Hepatocyte (in vitro differentiated cells): ENCODE results near the gene TOR1AIP2. TPM values are rescaled to one million over a fixed set of nuclear protein-coding genes. Genes with fewer than 3 reads are reported as not detected.

Source experiments
- DNase-seq: peaks from one replicate; pipeline ENCODE4 v3.0.0-alpha.2; 2016; ENCODE audit warnings: low spot score
- H2AFZ ChIP-seq: fragments of 200-600 bp; sonication (generic); 2 replicates; pipeline ENCODE4 v1.6.0; 2016; ENCODE audit warnings: antibody characterized with exemption, mild to moderate bottlenecking
- H3K27ac ChIP-seq: fragments of 200-600 bp; sonication (generic); 2 replicates; pipeline ENCODE4 v1.5.1; 2016; ENCODE audit warnings: mild to moderate bottlenecking
- H3K27me3 ChIP-seq: fragments of 200-600 bp; sonication (generic); 2 replicates; pipeline ENCODE4 v1.6.1; 2016
- H3K36me3 ChIP-seq: fragments of 200-600 bp; sonication (generic); replicated peaks from 2 replicates; pipeline ENCODE4 v1.5.1; 2016; ENCODE audit warnings: low read depth; ENCODE audit not compliant: insufficient read depth
- H3K4me1 ChIP-seq: fragments of 200-600 bp; sonication (generic); 2 replicates; pipeline ENCODE4 v1.5.1; 2016; ENCODE audit warnings: mild to moderate bottlenecking, moderate library complexity; ENCODE audit not compliant: insufficient read depth
- H3K4me2 ChIP-seq: fragments of 200-600 bp; sonication (generic); 2 replicates; pipeline ENCODE4 v1.6.0; 2016
- H3K4me3 ChIP-seq: fragments of 200-600 bp; sonication (generic); 2 replicates; pipeline ENCODE4 v1.5.1; 2016; ENCODE audit warnings: mild to moderate bottlenecking
- H3K79me2 ChIP-seq: fragments of 200-600 bp; sonication (generic); 2 replicates; pipeline ENCODE4 v1.6.0; 2017; ENCODE audit warnings: mild to moderate bottlenecking
- H3K9me2 ChIP-seq: fragments of 200-600 bp; sonication (generic); replicated peaks from 2 replicates; pipeline ENCODE4 v1.6.0; 2017; ENCODE audit warnings: mild to moderate bottlenecking; ENCODE audit not compliant: insufficient read depth
- H3K9me3 ChIP-seq: fragments of 200-600 bp; sonication (generic); 2 replicates; pipeline ENCODE4 v1.5.1; 2016; ENCODE audit warnings: low read depth, mild to moderate bottlenecking
- H4K20me1 ChIP-seq: fragments of 200-600 bp; sonication (generic); 2 replicates; pipeline ENCODE4 v1.6.0; 2016; ENCODE audit warnings: mild to moderate bottlenecking; ENCODE audit not compliant: insufficient read depth, poor library complexity, severe bottlenecking
- CTCF ChIP-seq: fragments of 200-600 bp; sonication (generic); IDR thresholded peaks from 2 replicates; pipeline ENCODE4 v1.5.1; 2016; ENCODE audit warnings: antibody characterized with exemption, mild to moderate bottlenecking; ENCODE audit not compliant: poor library complexity
- EZH2 ChIP-seq: fragments of 200-600 bp; sonication (generic); IDR thresholded peaks from 2 replicates; pipeline ENCODE4 v1.6.1; 2016; ENCODE audit warnings: antibody characterized with exemption, mild to moderate bottlenecking, borderline replicate concordance
- EZH2phosphoT487 ChIP-seq: fragments of 200-600 bp; sonication (generic); IDR thresholded peaks from one replicate; pipeline ENCODE4 v1.6.1; 2018; ENCODE audit warnings: antibody characterized with exemption, mild to moderate bottlenecking, low read depth, moderate library complexity; ENCODE audit not compliant: unreplicated experiment, severe bottlenecking
- WGBS: methylation state at CpG from one replicate; pipeline ENCODE4 v1.1.6; 2016; ENCODE audit warnings: low lambda C conversion rate; ENCODE audit errors: missing lambda C conversion rate; 5-methylcytosine and 5-hydroxymethylcytosine counted together
- polyA plus RNA-seq: library from polyadenylated mRNA; unstranded; fragments of >200 nt; fragmentation: Nextera tagmentation; extraction: Ambion mirVana; gene quantifications from 2 replicates; pipeline ENCODE4 v1.2.1, GENCODE V29; 2016
- total RNA-seq: library from RNA; depleted of rRNA; stranded (reverse); fragments of >200 nt; gene quantifications from 2 replicates; pipeline ENCODE4 v1.2.3, GENCODE V29; 2014

TOR1AIP2 gene
- total and polyA plus RNA-seq, 2 experiments from 2014 or later = 36.6 to 158 TPM

DNA sequence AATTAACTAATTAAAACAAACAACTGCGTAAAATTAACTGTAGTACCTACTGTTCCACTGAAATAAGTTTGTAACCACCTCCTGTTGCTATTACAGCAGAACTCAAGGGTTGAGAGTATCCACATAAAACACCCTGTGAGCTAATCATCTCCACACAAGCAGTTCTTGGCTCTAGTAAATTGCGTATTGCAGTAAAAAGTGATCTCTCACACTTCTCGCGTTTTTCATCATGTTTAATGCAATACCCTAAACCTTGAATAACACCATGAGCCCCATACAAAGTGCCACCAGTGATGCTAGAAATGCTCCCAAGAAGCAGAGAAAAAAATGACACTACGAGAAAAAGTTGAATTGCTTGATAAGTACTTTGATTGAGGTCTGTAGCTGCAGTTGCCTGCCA is 47.7 kb upstream of the TOR1AIP2 start:
- TF ChIP-seq EZH2phosphoT487 = no peak
- TF ChIP-seq CTCF = no peak
- TF ChIP-seq EZH2 = no peak
- no peak overlapping the region for H2AFZ ChIP-seq
- H4K20me1 ChIP-seq = no peaks in the 10 kb centered on the region
- H3K4me1 ChIP-seq = no peaks in the 10 kb centered on the region
- H3K36me3 ChIP-seq = no peaks in the 10 kb centered on the region
- no peak overlapping the region for H3K4me2 ChIP-seq
- H3K4me3 ChIP-seq = no peak overlapping the region
- no peaks in the 10 kb centered on the region for H3K27me3 ChIP-seq
- no peaks in the 10 kb centered on the region for H3K79me2 ChIP-seq
- WGBS = 95% methylated on average over 5 of the region's 5 CpGs
- H3K9me2 ChIP-seq = no peaks in the 10 kb centered on the region
- H3K9me3 ChIP-seq = no peaks in the 10 kb centered on the region
- H3K27ac ChIP-seq = no peak overlapping the region
- no peak for DNase-seq

- TF ChIP-seq EZH2 = no peak
- TF ChIP-seq CTCF = no peak
- TF ChIP-seq EZH2phosphoT487 = no peak
- Histone ChIP-seq H3K4me3 (no peak overlapping the region), H3K36me3 (no peaks in the 10 kb centered on the region), H4K20me1 (no peaks in the 10 kb centered on the region), H3K9me2 (no peaks in the 10 kb centered on the region), H3K27ac (no peak overlapping the region), H3K4me1 (no peaks in the 10 kb centered on the region), H3K9me3 (no peaks in the 10 kb centered on the region), H3K4me2 (no peak overlapping the region), H2AFZ (no peak overlapping the region), H3K27me3 (no peaks in the 10 kb centered on the region), H3K79me2 (no peaks in the 10 kb centered on the region)
- WGBS = 100% methylated on average over 1 of the region's 1 CpG
- DNase-seq = no peak
These were observed 46.7 kb upstream of the TOR1AIP2 start for GRCh38 chr1:179924268-179924667.

DNA sequence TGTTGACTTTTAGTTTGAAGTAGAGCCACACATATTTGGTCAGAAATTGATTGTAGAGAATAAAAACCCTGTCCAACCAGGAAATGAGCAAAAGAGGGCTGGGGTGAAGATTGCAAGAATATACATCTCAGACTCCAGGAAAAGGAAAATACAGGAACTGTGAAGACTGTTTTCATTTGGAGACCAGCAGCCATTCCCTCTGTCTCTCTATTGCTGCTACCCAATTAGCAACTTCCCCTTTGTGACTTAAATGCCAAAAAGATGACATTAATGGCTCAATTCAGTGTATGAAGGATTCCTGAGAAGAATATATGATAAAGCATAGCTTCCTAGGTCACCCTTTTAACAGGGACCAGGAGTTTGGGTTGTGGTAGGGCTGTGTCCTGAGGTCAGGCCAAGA is 45.4 kb upstream of the TOR1AIP2 start:
- H3K36me3 ChIP-seq = no peaks in the 10 kb centered on the region
- no peaks in the 10 kb centered on the region for H3K4me1 ChIP-seq
- H3K27ac ChIP-seq = no peak overlapping the region
- no peaks in the 10 kb centered on the region for H3K79me2 ChIP-seq
- no peak overlapping the region for H3K4me3 ChIP-seq
- no peaks in the 10 kb centered on the region for H3K9me3 ChIP-seq
- no peak overlapping the region for H2AFZ ChIP-seq
- no peaks in the 10 kb centered on the region for H4K20me1 ChIP-seq
- H3K27me3 ChIP-seq = no peaks in the 10 kb centered on the region
- H3K4me2 ChIP-seq = no peak overlapping the region
- DNase-seq = no peak
- no peaks in the 10 kb centered on the region for H3K9me2 ChIP-seq
- TF ChIP-seq EZH2 (no peak), EZH2phosphoT487 (no peak), CTCF (no peak)
